Panc1 (cell line): ENCODE measurements around the gene STRADB.

Source experiments
- CTCF ChIP-seq: fragments of 450-650 bp; IDR thresholded peaks from 2 replicates; pipeline ENCODE4 v1.5.1; 2017; ENCODE audit warnings: mild to moderate bottlenecking
- SIN3A ChIP-seq: IDR thresholded peaks from 2 replicates; pipeline ENCODE4 v1.6.1; 2012; ENCODE audit warnings: low read depth, mild to moderate bottlenecking, low read length, moderate library complexity, borderline replicate concordance; ENCODE audit not compliant: insufficient read depth

GRCh38 chr2:201447086-201447485 lies 4.5 kb upstream of the STRADB start:
- TF ChIP-seq CTCF, result no peak
- TF ChIP-seq SIN3A, result no peak
